ENCODE data around the gene LRBA. TPM values are rescaled to one million over a fixed set of nuclear protein-coding genes. Genes with fewer than 3 reads are reported as not detected.

The LRBA gene
- total and polyA plus RNA-seq, 2 of the 4 experiments (the other 2 are of a cell fraction): 10.2 to 51.6 TPM

DNA sequence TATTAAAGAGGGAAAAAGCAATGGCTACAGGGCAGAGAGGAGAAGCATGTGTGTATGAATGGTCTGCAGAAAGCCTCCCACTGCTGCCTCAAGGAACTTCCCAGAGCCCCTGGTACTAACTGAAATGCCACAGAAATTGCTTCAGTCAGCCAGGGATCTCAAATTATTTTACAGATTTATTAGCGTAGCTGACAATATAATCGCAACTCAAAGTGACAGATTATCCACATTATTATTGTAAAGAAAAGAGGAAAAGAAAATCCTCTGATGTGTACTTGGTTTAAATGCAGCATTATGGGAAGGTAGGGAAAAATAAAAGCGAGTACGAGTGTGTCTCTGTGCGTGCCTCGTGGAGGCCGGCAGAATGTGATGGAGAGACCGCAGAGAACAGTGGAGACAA is 734.1 kb downstream of the LRBA start:
- H3K27me3 ChIP-seq (ENCODE audit: control insufficient read depth, insufficient read depth, low read length): no peaks in the 10 kb centered on the region
- H3K4ac ChIP-seq (ENCODE audit: low read depth, low read length): peak overlapping the region; percentile 83
- H4K91ac ChIP-seq (ENCODE audit: insufficient read depth, low read depth, low read length): peak overlapping the region; percentile 95
- peak overlapping the region; percentile 73 for H2AK9ac ChIP-seq (replicated peaks; ENCODE audit: low read depth, low read length, poor library complexity)
- peaks cover 1% of the 10 kb centered on the region; the same call in 1 of the 2 replicates for H3K36me3 ChIP-seq (ENCODE audit: control insufficient read depth, insufficient read depth, low read length)
- H3K9me3 ChIP-seq (ENCODE audit: control insufficient read depth, insufficient read depth, low read length): no peaks in the 10 kb centered on the region
- peak overlapping the region; percentile 54 for H2AFZ ChIP-seq (replicated peaks; ENCODE audit: low read length, poor library complexity)
- H3K9me1 ChIP-seq (ENCODE audit: insufficient read depth, low read length): peaks cover 14% of the 10 kb centered on the region
- H3K14ac ChIP-seq (replicated peaks; ENCODE audit: low read depth, low read length): peak overlapping the region; percentile 83
- peak overlapping the region; percentile 88 for H2BK15ac ChIP-seq (ENCODE audit: low read depth, low read length)
- H3K23ac ChIP-seq (ENCODE audit: low read depth, low read length): peak overlapping the region; percentile 87
- CTCF ChIA-PET: interaction anchor here (0.6 to 1.6 kb wide), 3 partner anchors 76 to 586 kb away, joined by 5 to 6 read pairs (median 6); no protein-coding TSS in a partner anchor
- no peaks in the 10 kb centered on the region for H4K20me1 ChIP-seq (ENCODE audit: insufficient read depth, low read length)
- dilution Hi-C loops (cut with HindIII; ENCODE audit: low sequenced_read_pairs, unreplicated experiment): no loop called here
- H3K9ac ChIP-seq (ENCODE audit: low read depth, low read length): peak overlapping the region; percentile 67
- H3K4me2 ChIP-seq (ENCODE audit: low read depth, low read length): peak overlapping the region; percentile 66
- H2BK5ac ChIP-seq (ENCODE audit: low read depth, low read length, poor library complexity, severe bottlenecking): peak overlapping the region; percentile 75
- POLR2A ChIA-PET (ENCODE audit: unreplicated experiment): no interaction called here
- H3K27ac ChIP-seq (ENCODE audit: insufficient read depth, low read length): peak overlapping the region; percentile 91
- peak overlapping the region; percentile 91 for H2AK5ac ChIP-seq (ENCODE audit: low read depth, low read length)
- ATAC-seq (ENCODE audit: low read depth) (peak; percentile 6), DNase-seq (no peak)
- peak overlapping the region; percentile 82 for H2BK20ac ChIP-seq (ENCODE audit: low read depth, low read length)
- intact Hi-C loops (cut with micrococcal nuclease): loop anchor here (5.0 kb wide), 2 partner anchors 44 to 279 kb away; no protein-coding TSS in a partner anchor
- H3K4me1 ChIP-seq (ENCODE audit: control insufficient read depth, insufficient read depth, low read length): peaks cover 19% of the 10 kb centered on the region
- WGBS, 2 experiments (ENCODE audit: extremely low coverage in 2 of 2, insufficient read length in 1 of 2): 89% methylated on average over 3 of the region's 8 CpGs; no CpG with 5 or more reads in 1 of the 2 experiments
- peak overlapping the region; percentile 63 for H3K18ac ChIP-seq (ENCODE audit: low read depth, low read length)
- peaks cover 0 to 5% of the 10 kb centered on the region in 2 experiments; a peak in 1 of 4 replicates for H3K79me1 ChIP-seq (ENCODE audit: low read depth in 1 of 2, low read length in 2 of 2)
- no peak for TF ChIP-seq FOS (IDR thresholded peaks at IDR 0.05; ENCODE audit: low read depth, low read length)
- no peak for TF ChIP-seq NFE2L2 (IDR thresholded peaks at IDR 0.05; ENCODE audit: low read depth, low read length)
- no peak for TF ChIP-seq CHD1 (IDR thresholded peaks at IDR 0.05; ENCODE audit: low read depth, low read length)
- TF ChIP-seq RAD21 (IDR thresholded peaks at IDR 0.05; ENCODE audit: low read length): no peak
- peak overlapping the region; percentile 80 for H2BK120ac ChIP-seq (ENCODE audit: low read depth, low read length)
- no TSS peak for BruUV-seq (replicated peaks)
- no peak overlapping the region for H3K4me3 ChIP-seq (ENCODE audit: insufficient read depth, low read depth, low read length)
- in situ Hi-C loops (cut with MboI; ENCODE audit: low sequenced_read_pairs): no loop called here
- H4K8ac ChIP-seq (ENCODE audit: low read depth in 2 of 2, low read length in 2 of 2): peak overlapping the region; percentile 75 to 87
- peak overlapping the region; percentile 76 for H4K5ac ChIP-seq (ENCODE audit: low read depth, low read length)
- peak overlapping the region; percentile 51 for H3K56ac ChIP-seq (ENCODE audit: extremely low read depth, insufficient read depth, low read length)
